ENCODE results near the gene IMPA2. TPM values are rescaled to one million over a fixed set of nuclear protein-coding genes. Genes with fewer than 3 reads are reported as not detected.

Gene IMPA2
- total and polyA plus RNA-seq, 2 of the 13 experiments (the other 11 are each of a cell fraction or from before 2014, with no cell fraction given) = 37.8 to 71.8 TPM

- Histone ChIP-seq H3K79me2 (ENCODE audit: insufficient read depth, low read length) (no peaks in the 10 kb centered on the region), H3K36me3 (replicated peaks in 1 of 2; ENCODE audit: control insufficient read depth in 1 of 2, insufficient read depth in 2 of 2, low read length in 2 of 2) (peaks cover 18 to 71% of the 10 kb centered on the region in 2 experiments; a peak in 4 of 5 replicates), H4K20me1 (ENCODE audit: insufficient read depth, low read length) (no peaks in the 10 kb centered on the region), H3K9me3 (ENCODE audit: low read length) (no peaks in the 10 kb centered on the region), H3K4me2 (ENCODE audit: low read depth, low read length) (no peak overlapping the region), H3K4me1 (ENCODE audit: insufficient read depth, low read length) (peaks cover 1% of the 10 kb centered on the region), H3K27ac (ENCODE audit: extremely low read length, insufficient read depth, low read length) (no peak overlapping the region), H2AFZ (ENCODE audit: low read length) (no peak overlapping the region), H3K27me3 (ENCODE audit: control insufficient read depth in 1 of 2, insufficient read depth in 2 of 2, low read length in 2 of 2) (no peaks in the 10 kb centered on the region), H3K9ac (ENCODE audit: insufficient read depth, low read depth, low read length) (no peak overlapping the region), H3K4me3 (replicated peaks in 1 of 3; ENCODE audit: insufficient read depth in 1 of 3, low read depth in 2 of 3, low read length in 3 of 3) (no peak overlapping the region)
- POLR2A ChIA-PET = no interaction called here
- FAIRE-seq (no peak), ATAC-seq (no peak), DNase-seq (ENCODE audit: low spot score) (no peak)
- BruUV-seq (replicated peaks) = no TSS peak
- TF ChIP-seq, protein P1, sequence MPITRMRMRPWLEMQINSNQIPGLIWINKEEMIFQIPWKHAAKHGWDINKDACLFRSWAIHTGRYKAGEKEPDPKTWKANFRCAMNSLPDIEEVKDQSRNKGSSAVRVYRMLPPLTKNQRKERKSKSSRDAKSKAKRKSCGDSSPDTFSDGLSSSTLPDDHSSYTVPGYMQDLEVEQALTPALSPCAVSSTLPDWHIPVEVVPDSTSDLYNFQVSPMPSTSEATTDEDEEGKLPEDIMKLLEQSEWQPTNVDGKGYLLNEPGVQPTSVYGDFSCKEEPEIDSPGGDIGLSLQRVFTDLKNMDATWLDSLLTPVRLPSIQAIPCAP (CRISPR knock-in tag; IDR thresholded peaks at IDR 0.05; ENCODE audit: low read depth) = no peak
- TF ChIP-seq CBX5 (CRISPR knock-in tag; IDR thresholded peaks at IDR 0.05; ENCODE audit: borderline replicate concordance) = no peak
- TF ChIP-seq ZNF24 (IDR thresholded peaks at IDR 0.05) = no peak
- no peak for TF ChIP-seq ZSCAN20 (CRISPR knock-in tag; IDR thresholded peaks at IDR 0.05; ENCODE audit: borderline replicate concordance)
- TF ChIP-seq TP53 (CRISPR knock-in tag; conservative IDR thresholded peaks at IDR 0.05) = no peak
- no peak for TF ChIP-seq TBX2 (CRISPR knock-in tag; IDR thresholded peaks at IDR 0.05; ENCODE audit: borderline replicate concordance)
- TF ChIP-seq GLI4 (CRISPR knock-in tag; IDR thresholded peaks at IDR 0.05; ENCODE audit: borderline replicate concordance) = no peak
- no peak for TF ChIP-seq REL (CRISPR knock-in tag; conservative IDR thresholded peaks at IDR 0.05)
- no peak for TF ChIP-seq DMAP1 (CRISPR knock-in tag; IDR thresholded peaks at IDR 0.05)
- TF ChIP-seq JUND (CRISPR knock-in tag; IDR thresholded peaks at IDR 0.05) = no peak
- TF ChIP-seq ZBTB3 (CRISPR knock-in tag; IDR thresholded peaks at IDR 0.05; ENCODE audit: borderline replicate concordance, low read depth) = no peak
- TF ChIP-seq SNAPC4 (CRISPR knock-in tag; IDR thresholded peaks at IDR 0.05) = no peak
- no peak for TF ChIP-seq MED8 (CRISPR knock-in tag; IDR thresholded peaks at IDR 0.05; ENCODE audit: insufficient replicate concordance)
- no peak for TF ChIP-seq PLRG1 (conservative IDR thresholded peaks at IDR 0.05)
- TF ChIP-seq SCMH1 (CRISPR knock-in tag; IDR thresholded peaks at IDR 0.05; ENCODE audit: borderline replicate concordance) = no peak
- no peak for TF ChIP-seq ZEB1 (IDR thresholded peaks at IDR 0.05; ENCODE audit: insufficient replicate concordance, low read depth)
- no peak for TF ChIP-seq ZNF615 (CRISPR knock-in tag; IDR thresholded peaks at IDR 0.05; ENCODE audit: borderline replicate concordance)
- intact Hi-C loops (cut with micrococcal nuclease; ENCODE audit: unreplicated experiment) (no loop called here), in situ Hi-C loops (cut with HindIII; ENCODE audit: extremely low pct_ligation_motif_present, low pct_unique_long_range_greater_than_20kb) (no loop called here)
- CTCF ChIA-PET (ENCODE audit: low intra/inter-chr PET ratio, low total read pairs) = no interaction called here
- WGBS (ENCODE audit: low lambda C conversion rate) = 97% methylated on average over 13 of the region's 14 CpGs
These were observed 33.5 kb downstream of the IMPA2 start for GRCh38 chr18:12014521-12015415.

Data from HepG2 (cell line).